ENCODE results near the gene MUC20. TPM values are rescaled to one million over a fixed set of nuclear protein-coding genes. Genes with fewer than 3 reads are reported as not detected.
A peak's percentile ranks its signal among the peaks of the same experiment; 100 is the strongest.
"Not testable (repeated sequence)": the region's sequence is repeated elsewhere in the genome, so short reads cannot be mapped to it uniquely, and the experiment has no call there.

The MUC20 gene
- total RNA-seq, 1 experiment from 2014 or later: 0.69 TPM

DNA sequence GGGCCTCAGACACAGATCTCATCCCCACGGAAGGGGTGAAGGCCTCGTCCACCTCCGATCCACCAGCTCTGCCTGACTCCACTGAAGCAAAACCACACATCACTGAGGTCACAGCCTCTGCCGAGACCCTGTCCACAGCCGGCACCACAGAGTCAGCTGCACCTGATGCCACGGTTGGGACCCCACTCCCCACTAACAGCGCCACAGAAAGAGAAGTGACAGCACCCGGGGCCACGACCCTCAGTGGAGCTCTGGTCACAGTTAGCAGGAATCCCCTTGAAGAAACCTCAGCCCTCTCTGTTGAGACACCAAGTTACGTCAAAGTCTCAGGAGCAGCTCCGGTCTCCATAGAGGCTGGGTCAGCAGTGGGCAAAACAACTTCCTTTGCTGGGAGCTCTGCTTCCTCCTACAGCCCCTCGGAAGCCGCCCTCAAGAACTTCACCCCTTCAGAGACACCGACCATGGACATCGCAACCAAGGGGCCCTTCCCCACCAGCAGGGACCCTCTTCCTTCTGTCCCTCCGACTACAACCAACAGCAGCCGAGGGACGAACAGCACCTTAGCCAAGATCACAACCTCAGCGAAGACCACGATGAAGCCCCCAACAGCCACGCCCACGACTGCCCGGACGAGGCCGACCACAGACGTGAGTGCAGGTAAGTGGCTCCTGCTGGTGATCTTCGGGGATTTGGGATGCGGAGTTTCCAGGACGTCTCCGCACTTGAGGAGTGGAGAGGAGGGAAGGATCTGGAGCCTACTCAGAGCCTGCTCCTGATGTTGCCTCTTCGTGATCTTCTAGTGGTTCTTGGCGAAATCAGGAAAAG lies 5.3 kb downstream of the MUC20 start:
- not testable (repeated sequence) for H3K36me3 ChIP-seq (replicated peaks; ENCODE audit: control insufficient read depth, insufficient read depth, low read length); DNase-seq

GRCh38 chr3:195727606-195728195 lies 6.9 kb downstream of the MUC20 start:
- no peaks in the 10 kb centered on the region; the same call in 1 of the 2 replicates for H3K27me3 ChIP-seq (ENCODE audit: control insufficient read depth, insufficient read depth, low read length)
- DNase-seq: no peak
- no peak overlapping the region for H3K4me3 ChIP-seq (ENCODE audit: insufficient read depth, low read depth, low read length)
- no peaks in the 10 kb centered on the region for H3K36me3 ChIP-seq (replicated peaks; ENCODE audit: control insufficient read depth, insufficient read depth, low read length)

More for the DNA sequence above, 5.3 kb downstream of the MUC20 start:
- H3K4me3 ChIP-seq (ENCODE audit: insufficient read depth, low read depth, low read length); H3K27me3 ChIP-seq (ENCODE audit: control insufficient read depth, insufficient read depth, low read length): not testable (repeated sequence)

- H3K36me3 ChIP-seq (replicated peaks; ENCODE audit: control insufficient read depth, insufficient read depth, low read length); H3K4me3 ChIP-seq (ENCODE audit: insufficient read depth, low read depth, low read length); DNase-seq; H3K27me3 ChIP-seq (ENCODE audit: control insufficient read depth, insufficient read depth, low read length): not testable (repeated sequence)
Observed at GRCh38 chr3:195728789-195729188, 8.0 kb downstream of the MUC20 start.

DNA sequence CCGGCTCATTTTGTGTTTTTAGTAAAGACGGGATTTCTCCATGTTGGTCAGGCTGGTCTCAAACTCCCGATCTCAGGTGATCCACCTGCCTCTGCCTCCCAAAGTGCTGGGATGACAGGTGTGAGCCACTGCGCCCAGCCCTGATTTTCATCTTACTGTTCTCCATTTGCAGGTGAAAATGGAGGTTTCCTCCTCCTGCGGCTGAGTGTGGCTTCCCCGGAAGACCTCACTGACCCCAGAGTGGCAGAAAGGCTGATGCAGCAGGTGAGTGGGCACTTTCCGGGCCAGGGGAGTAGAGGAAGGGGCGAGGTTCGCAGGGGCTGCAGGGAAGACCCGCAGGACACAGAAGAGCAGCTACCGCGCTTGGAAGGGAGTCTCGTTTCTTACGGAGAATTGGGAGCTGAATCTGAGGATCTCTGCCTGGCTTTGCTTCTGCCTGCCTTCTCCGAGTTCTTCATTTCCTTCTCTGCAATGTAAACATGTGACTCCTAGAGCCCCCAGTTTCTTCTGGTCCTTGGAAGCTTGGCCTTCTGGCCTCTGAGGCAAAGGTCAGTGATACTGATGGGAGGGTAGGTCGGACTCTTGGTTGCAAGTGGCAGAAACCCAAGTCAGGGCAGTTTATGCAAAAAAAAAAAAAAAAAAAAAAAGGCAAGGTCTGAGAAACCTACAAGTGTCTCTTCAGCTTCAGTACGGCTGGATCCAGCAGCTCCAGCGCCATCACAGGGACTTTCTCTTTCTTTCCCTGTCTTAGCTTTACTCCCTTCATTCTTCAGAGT lies 8.9 kb downstream of the MUC20 start:
- DNase-seq: peak; percentile 48
- Histone ChIP-seq H3K36me3 (replicated peaks; ENCODE audit: control insufficient read depth, insufficient read depth, low read length) (no peaks in the 10 kb centered on the region), H3K27me3 (ENCODE audit: control insufficient read depth, insufficient read depth, low read length) (no peaks in the 10 kb centered on the region; the same call in 1 of the 2 replicates)

GRCh38 chr3:195731356-195731905 lies 10.7 kb downstream of the MUC20 start:
- no peaks in the 10 kb centered on the region; the same call in 1 of the 2 replicates for H3K27me3 ChIP-seq (ENCODE audit: control insufficient read depth, insufficient read depth, low read length)
- DNase-seq: peak; percentile 38
- no peaks in the 10 kb centered on the region for H3K36me3 ChIP-seq (replicated peaks; ENCODE audit: control insufficient read depth, insufficient read depth, low read length)
- no peak overlapping the region for H3K4me3 ChIP-seq (ENCODE audit: insufficient read depth, low read depth, low read length)

More for the DNA sequence above, 8.9 kb downstream of the MUC20 start:
- no peak overlapping the region for H3K4me3 ChIP-seq (ENCODE audit: insufficient read depth, low read depth, low read length)

DNA sequence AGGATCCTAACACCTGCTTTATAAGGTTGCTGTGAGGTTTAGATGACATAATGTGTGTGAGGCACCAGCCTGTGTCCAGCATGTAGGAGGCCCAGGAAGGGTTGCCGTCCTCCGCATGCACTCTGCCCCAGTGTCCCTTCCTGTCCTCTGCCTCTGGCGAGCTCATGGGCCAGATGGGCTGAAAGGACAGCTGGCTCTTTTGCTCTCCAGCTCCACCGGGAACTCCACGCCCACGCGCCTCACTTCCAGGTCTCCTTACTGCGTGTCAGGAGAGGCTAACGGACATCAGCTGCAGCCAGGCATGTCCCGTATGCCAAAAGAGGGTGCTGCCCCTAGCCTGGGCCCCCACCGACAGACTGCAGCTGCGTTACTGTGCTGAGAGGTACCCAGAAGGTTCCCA lies 12.2 kb downstream of the MUC20 start:
- peak; percentile 29 for DNase-seq
- Histone ChIP-seq H3K4me3 (ENCODE audit: insufficient read depth, low read depth, low read length) (no peak overlapping the region), H3K27me3 (ENCODE audit: control insufficient read depth, insufficient read depth, low read length) (no peaks in the 10 kb centered on the region; the same call in 1 of the 2 replicates), H3K36me3 (replicated peaks; ENCODE audit: control insufficient read depth, insufficient read depth, low read length) (no peaks in the 10 kb centered on the region)

DNA sequence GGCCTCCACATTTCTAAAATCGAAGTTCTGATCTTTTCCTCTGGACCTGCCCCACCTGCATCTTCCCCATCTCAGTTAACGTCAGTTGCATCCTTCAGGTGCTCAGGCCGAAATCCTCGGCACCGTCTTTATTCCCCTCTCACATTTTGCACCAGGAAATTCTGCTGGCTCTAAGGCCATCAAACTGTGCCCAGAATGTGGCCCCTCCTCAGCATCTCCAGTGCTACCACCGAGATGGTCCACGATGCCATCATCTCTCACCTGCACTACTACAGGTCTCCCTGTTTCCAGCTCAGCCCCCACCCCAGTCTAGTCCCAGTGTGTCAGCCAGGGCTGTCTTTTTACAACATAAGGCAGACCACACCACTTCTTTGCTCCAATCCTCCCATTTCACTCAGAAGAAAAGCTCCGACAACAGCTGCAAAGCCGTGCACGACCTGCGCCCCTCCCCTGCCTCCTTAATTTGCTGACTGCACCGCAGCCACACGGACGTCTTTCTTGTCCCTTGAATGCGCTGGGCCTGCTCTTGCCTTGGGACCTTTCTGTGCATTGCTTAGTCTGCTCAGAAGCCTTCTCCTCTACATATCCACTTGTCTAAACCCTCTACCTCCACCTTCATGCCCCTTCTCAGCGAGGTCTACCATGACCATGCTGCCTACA lies 14.4 kb downstream of the MUC20 start:
- Histone ChIP-seq H3K4me3 (ENCODE audit: insufficient read depth, low read depth, low read length) (no peak overlapping the region), H3K27me3 (ENCODE audit: control insufficient read depth, insufficient read depth, low read length) (no peaks in the 10 kb centered on the region), H3K36me3 (replicated peaks; ENCODE audit: control insufficient read depth, insufficient read depth, low read length) (no peaks in the 10 kb centered on the region)
- peak; percentile 15 for DNase-seq

- Histone ChIP-seq H3K27me3 (ENCODE audit: control insufficient read depth, insufficient read depth, low read length) (no peaks in the 10 kb centered on the region), H3K36me3 (replicated peaks; ENCODE audit: control insufficient read depth, insufficient read depth, low read length) (no peaks in the 10 kb centered on the region), H3K4me3 (ENCODE audit: insufficient read depth, low read depth, low read length) (no peak overlapping the region)
- DNase-seq: peak; percentile 37
Observed at GRCh38 chr3:195736866-195737490, 16.2 kb downstream of the MUC20 start.

- not testable (repeated sequence) for H3K4me3 ChIP-seq (ENCODE audit: insufficient read depth, low read depth, low read length); H3K27me3 ChIP-seq (ENCODE audit: control insufficient read depth, insufficient read depth, low read length); DNase-seq; H3K36me3 ChIP-seq (replicated peaks; ENCODE audit: control insufficient read depth, insufficient read depth, low read length)
Observed at GRCh38 chr3:195737782-195738181, 17.0 kb downstream of the MUC20 start.

GRCh38 chr3:195738274-195739044 lies 17.7 kb downstream of the MUC20 start:
- H3K36me3 ChIP-seq (replicated peaks; ENCODE audit: control insufficient read depth, insufficient read depth, low read length): no peaks in the 10 kb centered on the region

GRCh38 chr3:195739561-195740111 lies 18.9 kb downstream of the MUC20 start:
- Histone ChIP-seq H3K27me3 (ENCODE audit: control insufficient read depth, insufficient read depth, low read length) (no peaks in the 10 kb centered on the region), H3K36me3 (replicated peaks; ENCODE audit: control insufficient read depth, insufficient read depth, low read length) (no peaks in the 10 kb centered on the region), H3K4me3 (ENCODE audit: insufficient read depth, low read depth, low read length) (no peak overlapping the region)
- peak; percentile 65 for DNase-seq

More at GRCh38 chr3:195738274-195739044, 17.7 kb downstream of the MUC20 start:
- DNase-seq: peak; percentile 30
- H3K27me3 ChIP-seq (ENCODE audit: control insufficient read depth, insufficient read depth, low read length): no peaks in the 10 kb centered on the region
- H3K4me3 ChIP-seq (ENCODE audit: insufficient read depth, low read depth, low read length): no peak overlapping the region

GRCh38 chr3:195744437-195744836 lies 23.7 kb downstream of the MUC20 start:
- no peaks in the 10 kb centered on the region for H3K36me3 ChIP-seq (replicated peaks; ENCODE audit: control insufficient read depth, insufficient read depth, low read length)
- no peak overlapping the region for H3K4me3 ChIP-seq (ENCODE audit: insufficient read depth, low read depth, low read length)
- no peak for DNase-seq
- H3K27me3 ChIP-seq (ENCODE audit: control insufficient read depth, insufficient read depth, low read length): peaks cover 19% of the 10 kb centered on the region

DNA sequence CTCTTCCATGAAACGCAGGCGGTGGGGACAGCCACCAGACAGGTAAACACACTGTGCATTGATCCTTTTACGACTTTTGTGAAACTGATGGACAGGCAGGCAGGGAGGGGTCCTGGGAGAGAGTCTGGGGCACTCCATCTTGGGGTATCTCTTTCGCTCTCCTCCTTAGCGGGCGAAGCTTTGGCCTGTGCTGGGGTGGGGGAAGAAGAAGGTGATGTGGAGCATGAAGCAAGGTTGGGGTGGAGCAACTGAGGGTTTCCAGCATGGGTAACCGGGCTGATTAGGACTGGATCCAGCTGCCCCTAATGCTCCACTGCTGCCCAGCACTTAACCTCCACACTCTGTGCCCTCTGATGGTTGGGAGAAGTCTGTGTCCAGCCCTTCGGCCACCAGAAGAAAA lies 25.6 kb downstream of the MUC20 start:
- H3K27me3 ChIP-seq (ENCODE audit: control insufficient read depth, insufficient read depth, low read length): peaks cover 19% of the 10 kb centered on the region
- DNase-seq: peak; percentile 42
- H3K4me3 ChIP-seq (ENCODE audit: insufficient read depth, low read depth, low read length): no peak overlapping the region
- no peaks in the 10 kb centered on the region for H3K36me3 ChIP-seq (replicated peaks; ENCODE audit: control insufficient read depth, insufficient read depth, low read length)

Measured in H7 (cell line).